ENCODE results near the gene SLC27A5.

The SLC27A5 gene

DNA sequence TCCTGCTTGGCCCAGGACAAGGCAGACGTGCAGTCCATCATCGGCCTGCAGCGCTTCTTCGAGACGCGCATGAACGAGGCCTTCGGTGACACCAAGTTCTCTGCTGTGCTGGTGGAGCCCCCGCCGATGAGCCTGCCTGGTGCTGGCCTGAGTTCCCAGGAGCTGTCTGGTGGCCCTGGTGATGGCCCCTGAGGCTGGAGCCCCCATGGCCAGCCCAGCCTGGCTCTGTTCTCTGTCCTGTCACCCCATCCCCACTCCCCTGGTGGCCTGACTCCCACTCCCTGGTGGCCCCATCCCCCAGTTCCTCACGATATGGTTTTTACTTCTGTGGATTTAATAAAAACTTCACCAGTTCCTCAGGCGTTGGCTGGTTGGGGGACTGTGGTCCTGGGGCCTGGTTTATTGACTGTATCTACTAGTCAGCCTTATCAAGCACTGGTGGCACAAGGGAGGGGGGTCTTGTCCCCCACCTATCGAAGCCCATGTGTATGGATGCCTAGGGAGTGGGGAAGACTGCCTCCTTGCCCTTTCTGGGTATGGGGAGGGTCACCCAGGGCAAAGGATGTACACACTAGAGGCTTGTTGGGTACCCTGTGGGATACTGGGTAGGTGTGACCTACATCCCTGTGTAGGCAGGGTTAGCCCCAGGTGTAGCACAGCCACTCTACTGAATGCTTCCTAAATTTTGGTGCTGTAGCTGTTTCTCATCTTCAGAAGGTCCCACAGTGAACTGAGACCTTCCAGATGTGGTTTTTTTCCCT, 38.8 kb upstream of the SLC27A5 start:
- Histone ChIP-seq H3K9me3 (ENCODE audit: control insufficient read depth in 1 of 2, low read length in 2 of 2) (no peaks in the 10 kb centered on the region), H3K4me3 (ENCODE audit: low read depth in 1 of 2, low read length in 2 of 2) (no peak overlapping the region), H3K27me3 (ENCODE audit: control insufficient read depth in 1 of 2, insufficient read depth in 2 of 2, low read length in 2 of 2) (no peaks in the 10 kb centered on the region), H3K9ac (ENCODE audit: low read depth in 1 of 2, low read length in 2 of 2) (no peak overlapping the region), H3K4me1 (ENCODE audit: control insufficient read depth in 1 of 2, insufficient read depth in 2 of 2, low read length in 2 of 2) (peaks cover 31 to 34% of the 10 kb centered on the region in 2 donors), H3K27ac (ENCODE audit: low read depth, low read length) (no peak overlapping the region), H3K36me3 (ENCODE audit: control insufficient read depth in 1 of 2, insufficient read depth in 2 of 2, low read length in 2 of 2) (peaks cover 48 to 65% of the 10 kb centered on the region in 2 donors)

DNA sequence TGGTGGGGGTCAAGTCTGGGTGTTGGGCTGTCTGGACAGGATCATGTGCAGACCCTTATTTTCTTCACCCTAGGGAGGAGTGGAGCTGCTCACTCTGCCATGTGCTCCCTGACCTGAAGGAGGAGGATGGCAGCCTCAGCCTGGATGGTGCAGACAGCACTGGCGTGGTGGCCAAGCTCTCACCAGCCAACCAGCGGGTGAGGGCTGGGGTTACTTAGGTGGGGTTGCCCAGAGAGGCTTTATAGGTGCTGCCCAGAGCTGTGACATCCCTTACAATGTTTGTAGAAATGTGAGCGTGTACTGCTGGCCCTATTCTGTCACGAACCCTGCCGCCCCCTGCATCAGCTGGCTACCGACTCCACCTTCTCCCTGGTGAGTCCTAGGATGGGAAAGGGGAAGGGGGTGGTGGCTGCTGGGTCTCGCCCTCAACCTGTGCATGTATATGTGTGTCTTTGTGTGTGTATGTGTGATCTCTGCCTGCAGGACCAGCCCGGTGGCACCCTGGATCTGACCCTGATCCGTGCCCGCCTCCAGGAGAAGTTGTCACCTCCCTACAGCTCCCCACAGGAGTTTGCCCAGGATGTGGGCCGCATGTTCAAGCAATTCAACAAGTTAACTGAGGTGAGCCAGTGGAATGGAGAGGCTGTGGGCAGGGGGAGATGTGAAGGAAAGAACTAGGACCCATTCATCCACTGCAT, 38.0 kb upstream of the SLC27A5 start:
- H3K36me3 ChIP-seq (ENCODE audit: control insufficient read depth in 1 of 2, insufficient read depth in 2 of 2, low read length in 2 of 2), result peaks cover 48 to 68% of the 10 kb centered on the region in 2 donors
- no peaks in the 10 kb centered on the region for H3K9me3 ChIP-seq (ENCODE audit: control insufficient read depth in 1 of 2, low read length in 2 of 2)
- H3K27me3 ChIP-seq (ENCODE audit: control insufficient read depth in 1 of 2, insufficient read depth in 2 of 2, low read length in 2 of 2), result no peaks in the 10 kb centered on the region
- H3K9ac ChIP-seq (ENCODE audit: low read depth in 1 of 2, low read length in 2 of 2), result no peak overlapping the region
- H3K4me3 ChIP-seq (ENCODE audit: low read depth in 1 of 2, low read length in 2 of 2), result no peak overlapping the region
- no peak overlapping the region for H3K27ac ChIP-seq (ENCODE audit: low read depth, low read length)
- H3K4me1 ChIP-seq (ENCODE audit: control insufficient read depth in 1 of 2, insufficient read depth in 2 of 2, low read length in 2 of 2), result peaks cover 29 to 32% of the 10 kb centered on the region in 2 donors

- H3K4me3 ChIP-seq (ENCODE audit: low read depth in 1 of 2, low read length in 2 of 2), result no peak overlapping the region
- peaks cover 48 to 68% of the 10 kb centered on the region in 2 donors for H3K36me3 ChIP-seq (ENCODE audit: control insufficient read depth in 1 of 2, insufficient read depth in 2 of 2, low read length in 2 of 2)
- H3K9ac ChIP-seq (ENCODE audit: low read depth in 1 of 2, low read length in 2 of 2), result no peak overlapping the region
- peaks cover 26% of the 10 kb centered on the region in 2 donors for H3K4me1 ChIP-seq (ENCODE audit: control insufficient read depth in 1 of 2, insufficient read depth in 2 of 2, low read length in 2 of 2)
- no peaks in the 10 kb centered on the region for H3K9me3 ChIP-seq (ENCODE audit: control insufficient read depth in 1 of 2, low read length in 2 of 2)
- no peak overlapping the region for H3K27ac ChIP-seq (ENCODE audit: low read depth, low read length)
- H3K27me3 ChIP-seq (ENCODE audit: control insufficient read depth in 1 of 2, insufficient read depth in 2 of 2, low read length in 2 of 2), result no peaks in the 10 kb centered on the region
Observed at GRCh38 chr19:58548859-58549663, 37.3 kb upstream of the SLC27A5 start.

DNA sequence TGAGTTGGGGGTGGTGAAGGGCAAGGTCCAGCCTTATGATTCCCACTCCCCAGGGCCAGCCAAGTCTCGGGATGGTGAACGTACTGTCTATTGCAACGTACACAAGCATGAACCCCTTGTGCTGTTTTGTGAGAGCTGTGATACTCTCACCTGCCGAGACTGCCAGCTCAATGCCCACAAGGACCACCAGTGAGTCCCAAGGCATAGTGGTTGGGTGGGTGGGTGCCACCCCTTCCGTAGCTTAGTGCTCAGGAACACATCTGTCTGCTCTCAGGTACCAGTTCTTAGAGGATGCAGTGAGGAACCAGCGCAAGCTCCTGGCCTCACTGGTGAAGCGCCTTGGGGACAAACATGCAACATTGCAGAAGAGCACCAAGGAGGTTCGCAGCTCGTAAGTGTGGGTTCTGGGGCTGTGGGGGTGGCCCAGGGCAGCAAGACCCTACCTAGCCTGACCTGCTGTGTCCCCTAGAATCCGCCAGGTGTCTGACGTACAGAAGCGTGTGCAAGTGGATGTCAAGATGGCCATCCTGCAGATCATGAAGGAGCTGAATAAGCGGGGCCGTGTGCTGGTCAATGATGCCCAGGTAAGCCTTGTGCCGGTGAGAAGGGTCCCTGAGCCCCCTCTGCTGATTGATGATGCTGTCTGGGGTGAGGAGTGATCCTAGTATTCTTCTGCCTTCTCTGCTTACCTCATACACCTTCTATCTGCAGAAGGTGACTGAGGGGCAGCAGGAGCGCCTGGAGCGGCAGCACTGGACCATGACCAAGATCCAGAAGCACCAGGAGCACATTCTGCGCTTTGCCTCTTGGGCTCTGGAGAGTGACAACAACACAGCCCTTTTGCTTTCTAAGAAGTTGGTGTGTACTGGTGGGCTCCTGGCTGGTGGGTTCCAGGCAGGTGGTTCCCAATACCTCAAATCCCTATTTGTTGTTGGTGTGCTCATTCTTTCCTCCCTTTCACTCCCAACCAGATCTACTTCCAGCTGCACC, 35.8 kb upstream of the SLC27A5 start:
- Histone ChIP-seq H3K9ac (ENCODE audit: low read depth in 1 of 2, low read length in 2 of 2) (peak overlapping the region in 1 of 2 donors; percentile 18), H3K4me3 (ENCODE audit: low read depth in 1 of 2, low read length in 2 of 2) (no peak overlapping the region), H3K4me1 (ENCODE audit: control insufficient read depth in 1 of 2, insufficient read depth in 2 of 2, low read length in 2 of 2) (peaks cover 19 to 20% of the 10 kb centered on the region in 2 donors), H3K27ac (ENCODE audit: low read depth, low read length) (no peak overlapping the region), H3K9me3 (ENCODE audit: control insufficient read depth in 1 of 2, low read length in 2 of 2) (no peaks in the 10 kb centered on the region), H3K36me3 (ENCODE audit: control insufficient read depth in 1 of 2, insufficient read depth in 2 of 2, low read length in 2 of 2) (peaks cover 48 to 65% of the 10 kb centered on the region in 2 donors), H3K27me3 (ENCODE audit: control insufficient read depth in 1 of 2, insufficient read depth in 2 of 2, low read length in 2 of 2) (no peaks in the 10 kb centered on the region)

GRCh38 chr19:58546019-58546530, 34.3 kb upstream of the SLC27A5 start:
- no peaks in the 10 kb centered on the region for H3K9me3 ChIP-seq (ENCODE audit: control insufficient read depth in 1 of 2, low read length in 2 of 2)
- no peaks in the 10 kb centered on the region for H3K27me3 ChIP-seq (ENCODE audit: control insufficient read depth in 1 of 2, insufficient read depth in 2 of 2, low read length in 2 of 2)
- peaks cover 36 to 49% of the 10 kb centered on the region in 2 donors for H3K36me3 ChIP-seq (ENCODE audit: control insufficient read depth in 1 of 2, insufficient read depth in 2 of 2, low read length in 2 of 2)
- peaks cover 19 to 20% of the 10 kb centered on the region in 2 donors for H3K4me1 ChIP-seq (ENCODE audit: control insufficient read depth in 1 of 2, insufficient read depth in 2 of 2, low read length in 2 of 2)
- H3K4me3 ChIP-seq (ENCODE audit: low read depth in 1 of 2, low read length in 2 of 2), result peak overlapping the region; percentile 90 to 92
- H3K27ac ChIP-seq (ENCODE audit: low read depth, low read length), result no peak overlapping the region
- peak overlapping the region; percentile 71 to 72 for H3K9ac ChIP-seq (ENCODE audit: low read depth in 1 of 2, low read length in 2 of 2)

DNA sequence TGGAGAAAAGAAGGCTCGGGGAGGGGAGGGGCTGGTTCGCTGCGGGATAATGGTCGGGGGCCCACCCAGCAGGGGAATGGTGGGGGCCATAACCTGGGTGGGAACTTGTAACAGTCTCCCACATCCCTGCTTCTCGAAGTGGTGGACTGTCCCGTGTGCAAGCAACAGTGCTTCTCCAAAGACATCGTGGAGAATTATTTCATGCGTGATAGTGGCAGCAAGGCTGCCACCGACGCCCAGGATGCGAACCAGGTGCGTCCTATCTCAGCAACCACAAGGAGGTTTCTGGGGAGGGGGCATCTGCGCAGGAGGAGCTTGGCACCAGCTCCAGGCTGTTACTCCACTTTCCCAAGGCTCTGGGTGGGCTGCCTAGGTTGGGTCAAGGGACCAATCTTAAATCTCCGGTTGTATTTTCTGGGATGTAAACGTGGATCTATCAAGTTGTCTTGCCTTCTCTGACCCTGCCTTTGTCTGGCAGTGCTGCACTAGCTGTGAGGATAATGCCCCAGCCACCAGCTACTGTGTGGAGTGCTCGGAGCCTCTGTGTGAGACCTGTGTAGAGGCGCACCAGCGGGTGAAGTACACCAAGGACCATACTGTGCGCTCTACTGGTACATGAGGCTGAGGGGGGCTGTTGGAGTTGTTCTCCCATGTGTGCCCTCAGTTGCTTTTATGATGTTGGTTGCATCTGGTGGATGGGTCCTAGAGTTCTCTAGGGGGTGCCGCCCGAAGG, 33.7 kb upstream of the SLC27A5 start:
- peaks cover 30 to 43% of the 10 kb centered on the region in 2 donors for H3K36me3 ChIP-seq (ENCODE audit: control insufficient read depth in 1 of 2, insufficient read depth in 2 of 2, low read length in 2 of 2)

GRCh38 chr19:58544591-58545285, 32.9 kb upstream of the SLC27A5 start:
- Histone ChIP-seq H3K4me1 (ENCODE audit: control insufficient read depth in 1 of 2, insufficient read depth in 2 of 2, low read length in 2 of 2) (peaks cover 19 to 20% of the 10 kb centered on the region in 2 donors), H3K27me3 (ENCODE audit: control insufficient read depth in 1 of 2, insufficient read depth in 2 of 2, low read length in 2 of 2) (no peaks in the 10 kb centered on the region), H3K27ac (ENCODE audit: low read depth, low read length) (peak overlapping the region; percentile 99), H3K4me3 (ENCODE audit: low read depth in 1 of 2, low read length in 2 of 2) (peak overlapping the region; percentile 90 to 92), H3K36me3 (ENCODE audit: control insufficient read depth in 1 of 2, insufficient read depth in 2 of 2, low read length in 2 of 2) (peaks cover 23 to 36% of the 10 kb centered on the region in 2 donors), H3K9me3 (ENCODE audit: control insufficient read depth in 1 of 2, low read length in 2 of 2) (no peaks in the 10 kb centered on the region), H3K9ac (ENCODE audit: low read depth in 1 of 2, low read length in 2 of 2) (peak overlapping the region; percentile 71 to 76)

More for the DNA sequence above, 33.7 kb upstream of the SLC27A5 start:
- H3K4me3 ChIP-seq (ENCODE audit: low read depth in 1 of 2, low read length in 2 of 2), result peak overlapping the region; percentile 90 to 92
- no peaks in the 10 kb centered on the region for H3K27me3 ChIP-seq (ENCODE audit: control insufficient read depth in 1 of 2, insufficient read depth in 2 of 2, low read length in 2 of 2)
- H3K9me3 ChIP-seq (ENCODE audit: control insufficient read depth in 1 of 2, low read length in 2 of 2), result no peaks in the 10 kb centered on the region
- no peak overlapping the region for H3K27ac ChIP-seq (ENCODE audit: low read depth, low read length)
- peaks cover 19 to 20% of the 10 kb centered on the region in 2 donors for H3K4me1 ChIP-seq (ENCODE audit: control insufficient read depth in 1 of 2, insufficient read depth in 2 of 2, low read length in 2 of 2)
- H3K9ac ChIP-seq (ENCODE audit: low read depth in 1 of 2, low read length in 2 of 2), result peak overlapping the region; percentile 71 to 72

GRCh38 chr19:58543826-58544590, 32.2 kb upstream of the SLC27A5 start, which contains the start of gene TRIM28:
Gene TRIM28, plus strand, starts transcription at chr19:58544064. Its CDS starts 694 bp downstream, at chr19:58544758.
- Histone ChIP-seq H3K27ac (ENCODE audit: low read depth, low read length) (peak within 1 kb of the TSS; percentile 99), H3K4me1 (ENCODE audit: control insufficient read depth in 1 of 2, insufficient read depth in 2 of 2, low read length in 2 of 2) (peaks cover 19 to 20% of the 10 kb centered on the region in 2 donors), H3K9ac (ENCODE audit: low read depth in 1 of 2, low read length in 2 of 2) (peak within 1 kb of the TSS; percentile 76 to 90), H3K36me3 (ENCODE audit: control insufficient read depth in 1 of 2, insufficient read depth in 2 of 2, low read length in 2 of 2) (peaks cover 15 to 29% of the 10 kb centered on the region in 2 donors), H3K27me3 (ENCODE audit: control insufficient read depth in 1 of 2, insufficient read depth in 2 of 2, low read length in 2 of 2) (peaks cover 0 to 7% of the 10 kb centered on the region in 2 donors), H3K9me3 (ENCODE audit: control insufficient read depth in 1 of 2, low read length in 2 of 2) (no peaks in the 10 kb centered on the region), H3K4me3 (ENCODE audit: low read depth in 1 of 2, low read length in 2 of 2) (peak within 1 kb of the TSS; percentile 90 to 92)
